Raji (cell line): ENCODE results near the gene PRLHR.

ENCODE experiments used
- POLR2A ChIP-seq: IDR thresholded peaks from 2 replicates; pipeline ENCODE4 v1.6.1; 2011; ENCODE audit warnings: low read depth, low read length, control low read depth; ENCODE audit not compliant: insufficient read depth

Gene PRLHR

DNA sequence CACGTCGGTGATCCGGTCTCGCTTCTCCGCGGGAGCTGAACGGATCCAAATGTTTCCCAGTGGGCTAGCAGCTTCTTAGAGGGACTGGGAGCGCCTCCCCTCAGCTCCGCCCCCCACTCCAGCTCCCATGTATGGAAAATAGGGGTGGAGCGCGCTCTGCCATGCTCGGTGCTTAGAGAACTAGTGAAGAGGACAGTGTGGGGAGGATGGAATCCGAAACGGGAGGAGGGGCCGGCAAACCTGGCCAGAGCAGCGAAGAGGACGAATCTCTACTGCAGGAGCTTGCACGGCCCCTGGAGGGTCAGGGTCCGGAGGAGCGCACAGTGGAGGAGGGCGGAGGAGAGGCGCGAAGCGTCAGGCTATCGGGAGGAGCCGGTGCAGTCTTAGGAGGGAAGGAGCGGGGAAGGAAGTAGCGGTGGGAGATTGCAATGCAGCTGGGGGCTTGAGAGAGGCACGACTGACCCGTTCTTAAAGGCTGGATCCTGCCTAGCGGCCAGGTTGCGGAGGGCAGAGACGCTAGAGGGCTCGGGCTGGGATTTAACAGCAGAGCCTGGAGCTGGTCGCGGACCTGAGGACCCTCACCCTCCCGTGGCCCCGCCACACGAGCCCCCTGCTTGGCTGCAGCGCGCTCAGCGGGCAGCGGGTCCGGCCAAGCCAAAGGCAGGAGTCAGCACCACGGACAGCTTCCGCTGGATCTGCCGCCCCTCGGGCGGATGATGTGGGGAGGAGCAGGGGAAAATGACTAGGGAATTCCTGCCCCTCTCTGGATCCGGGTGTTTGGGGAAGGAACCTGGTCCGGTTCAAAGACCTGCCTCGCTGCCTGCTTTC is at the start of gene PRLHR:
Gene PRLHR, minus strand, starts transcription at position 51 of the 828 bp plus-strand sequence. CDS start 404 bp downstream, outside the sequence.
- no peak for TF ChIP-seq POLR2A

DNA sequence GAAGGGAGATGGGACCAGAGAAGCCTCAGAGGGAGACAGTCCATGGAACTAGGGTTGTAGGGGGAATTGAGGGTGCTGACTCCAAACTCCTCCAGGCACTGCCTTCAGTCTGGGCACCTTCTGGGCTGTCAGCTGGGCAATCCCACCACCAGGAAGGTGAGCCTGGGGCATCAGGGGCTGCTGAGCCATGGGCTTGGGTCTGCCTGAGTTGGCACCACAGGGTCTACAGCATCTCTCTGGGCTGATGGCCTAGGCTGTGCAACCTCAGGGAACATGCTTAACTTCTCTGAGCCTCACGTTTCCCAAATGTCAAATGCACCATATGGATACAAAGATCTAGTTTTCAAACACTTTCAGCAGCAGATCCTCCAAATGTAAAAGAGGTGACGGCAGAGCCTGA is 46.8 kb upstream of the PRLHR start:
- TF ChIP-seq POLR2A = no peak

DNA sequence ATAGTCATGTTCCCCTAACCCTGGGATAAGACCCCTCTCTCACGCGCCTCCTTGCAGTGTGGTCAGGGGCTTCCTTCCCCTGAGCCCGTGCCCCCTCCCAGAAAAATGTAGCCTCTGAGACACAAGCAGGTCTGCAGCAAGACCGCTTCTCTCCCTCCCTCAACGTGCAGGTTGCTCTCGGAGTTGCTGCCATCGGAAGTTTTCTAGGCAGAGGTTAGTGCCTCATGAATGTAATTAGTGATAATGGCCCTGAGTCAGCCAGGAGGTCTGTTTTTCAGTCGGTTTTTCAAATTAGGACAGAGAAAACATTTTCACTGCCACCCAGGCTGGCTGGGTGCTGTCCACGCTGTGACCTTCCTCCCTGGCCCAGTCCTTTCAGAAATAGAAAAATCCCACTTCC is 43.2 kb upstream of the PRLHR start:
- no peak for TF ChIP-seq POLR2A

DNA sequence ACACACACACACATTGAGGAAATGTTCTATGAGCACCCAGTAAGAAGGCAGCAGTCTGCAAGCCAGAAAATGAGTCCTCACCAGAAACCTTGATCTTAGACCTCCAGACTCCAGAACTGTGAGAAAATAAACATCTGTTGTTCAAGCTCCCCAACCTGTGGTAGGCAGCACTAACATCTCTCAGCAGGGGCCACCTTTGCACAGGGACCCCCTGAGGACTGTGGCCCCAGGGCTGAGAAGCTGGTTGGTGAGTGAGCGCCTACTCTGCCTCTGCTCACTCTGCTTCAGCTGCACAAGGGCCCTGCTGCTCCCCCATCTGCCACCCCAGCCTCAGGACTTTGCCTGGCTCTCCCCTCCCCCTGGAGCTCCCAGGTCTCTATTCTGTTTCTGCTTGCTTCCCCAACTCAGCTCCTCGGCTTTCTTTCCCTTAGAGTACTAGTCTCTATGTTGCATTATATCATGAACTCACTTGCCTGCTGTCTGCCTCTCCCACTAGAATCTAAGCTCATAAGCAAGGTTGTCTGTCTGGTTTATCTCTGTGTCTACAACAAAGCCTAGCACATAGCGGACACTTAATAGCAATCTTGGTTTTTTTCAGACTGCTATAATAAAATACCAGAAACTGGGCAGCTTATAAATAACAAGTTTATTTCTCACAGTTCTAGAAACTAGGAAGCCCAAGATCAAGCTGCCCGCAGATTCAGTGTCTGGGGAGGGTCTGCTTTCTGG is 40.4 kb upstream of the PRLHR start:
- TF ChIP-seq POLR2A = no peak

DNA sequence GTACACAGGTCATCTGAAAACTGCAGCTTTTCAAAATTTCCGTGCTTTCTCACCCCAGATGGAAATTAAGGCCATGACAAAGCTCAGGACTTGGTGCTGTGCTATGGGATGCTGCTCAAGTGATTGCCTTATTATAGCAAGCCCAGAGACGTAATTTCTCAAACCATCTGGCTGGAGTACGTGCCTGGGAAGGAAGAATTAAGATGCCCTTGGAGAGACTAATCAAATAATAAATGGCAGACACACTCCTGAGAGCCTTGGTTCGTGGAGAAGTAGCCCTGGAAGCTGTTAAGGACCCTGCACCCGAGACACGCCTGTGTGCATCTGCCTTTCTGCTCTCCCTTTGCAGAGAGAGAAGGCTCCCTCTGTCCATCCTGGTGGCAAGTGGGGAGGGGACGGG is 38.3 kb upstream of the PRLHR start:
- TF ChIP-seq POLR2A = no peak

DNA sequence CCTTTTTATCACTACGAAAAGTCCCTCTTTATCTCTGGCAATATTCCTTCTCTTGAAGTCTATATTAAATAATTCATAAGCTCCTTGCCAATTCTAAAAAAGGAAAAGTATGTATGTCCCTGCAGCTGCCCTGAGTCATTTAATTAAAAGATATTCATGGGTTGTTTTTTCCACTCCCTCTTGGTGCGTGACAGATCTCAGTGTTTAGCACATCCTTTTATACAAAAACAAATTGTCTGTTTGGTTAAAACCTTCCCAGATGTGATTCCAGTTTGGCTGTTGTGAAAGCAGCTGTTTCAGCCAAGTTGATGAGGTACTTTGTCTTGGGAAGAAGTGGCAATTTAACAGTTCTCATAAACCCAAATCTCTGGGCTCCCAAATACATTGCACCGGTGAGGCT is 33.8 kb upstream of the PRLHR start:
- TF ChIP-seq POLR2A = no peak

DNA sequence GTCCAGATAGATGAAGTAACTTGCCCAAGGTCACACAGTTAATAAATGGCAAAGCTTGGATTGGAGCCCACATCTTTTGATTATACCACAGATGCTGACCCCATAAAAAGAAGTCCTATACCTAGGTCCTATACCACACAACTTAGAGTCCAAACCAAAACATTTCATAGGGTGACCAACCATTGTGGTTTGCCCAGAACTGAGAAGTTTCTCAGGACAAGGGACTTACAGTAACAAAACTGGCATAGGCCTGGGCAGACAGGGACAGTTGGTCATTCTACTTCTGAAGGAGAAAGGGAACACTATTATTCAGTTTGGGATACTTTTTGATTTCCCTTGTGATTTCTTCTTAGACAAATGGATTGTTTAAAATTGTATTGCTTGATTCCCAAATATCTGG is 32.9 kb upstream of the PRLHR start:
- no peak for TF ChIP-seq POLR2A

DNA sequence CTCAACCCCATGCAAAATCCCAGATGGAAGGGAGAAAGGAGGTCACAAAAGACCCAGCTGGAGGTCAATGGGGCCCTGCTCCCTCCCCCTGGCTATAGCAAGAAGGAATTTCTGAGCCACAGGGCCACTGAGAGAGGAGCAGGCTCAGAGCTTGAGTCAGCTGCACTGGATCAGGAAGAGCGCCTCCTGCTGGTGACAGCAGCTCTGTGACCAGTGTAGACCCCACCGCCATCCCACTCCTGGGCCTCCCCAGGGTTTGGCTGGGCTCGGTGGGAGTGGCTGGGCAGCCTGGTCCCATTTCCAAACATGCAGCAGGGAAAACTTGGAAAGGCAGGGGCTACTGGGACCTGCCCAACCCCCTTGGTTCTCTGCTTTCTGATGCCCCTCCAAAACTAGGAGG is 31.5 kb upstream of the PRLHR start:
- no peak for TF ChIP-seq POLR2A

DNA sequence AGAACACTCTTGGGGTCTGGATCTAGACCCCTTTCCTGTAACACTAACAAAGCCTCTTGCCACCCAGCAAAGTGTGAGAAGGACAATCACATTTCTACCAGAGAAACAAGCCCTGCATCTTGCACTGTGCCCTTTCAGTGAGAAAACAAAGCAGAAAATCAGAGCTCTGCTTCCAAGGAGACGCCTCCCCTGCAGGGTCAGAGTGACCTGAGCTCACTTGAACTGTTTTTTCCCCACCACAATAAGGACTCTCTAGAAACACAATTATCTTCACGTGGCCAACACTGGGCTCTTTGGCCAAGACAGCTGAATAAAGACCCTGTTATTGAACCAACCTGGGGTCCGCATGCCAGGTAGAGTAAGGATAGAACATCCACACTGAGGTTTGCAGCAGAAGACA is 30.1 kb upstream of the PRLHR start:
- no peak for TF ChIP-seq POLR2A

DNA sequence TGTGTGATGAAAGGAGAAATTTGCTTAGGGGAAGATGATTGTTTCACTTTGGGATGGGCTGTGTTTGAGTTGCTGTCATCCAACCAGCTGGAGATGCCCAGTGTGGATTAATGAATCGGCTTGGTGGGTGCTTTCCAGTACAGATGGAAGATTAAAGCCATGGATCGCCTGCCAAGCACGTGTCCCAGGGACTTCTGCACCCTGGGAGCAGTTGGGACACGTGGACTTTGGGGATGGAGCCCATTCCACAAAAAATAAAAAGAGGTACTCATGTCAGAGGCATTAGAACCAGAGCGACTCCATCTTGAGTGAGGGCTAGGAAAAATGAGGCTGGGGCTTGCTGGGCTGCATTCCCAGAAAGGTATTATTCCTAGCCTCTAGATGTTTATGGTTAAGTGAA is 29.3 kb upstream of the PRLHR start:
- TF ChIP-seq POLR2A = no peak

DNA sequence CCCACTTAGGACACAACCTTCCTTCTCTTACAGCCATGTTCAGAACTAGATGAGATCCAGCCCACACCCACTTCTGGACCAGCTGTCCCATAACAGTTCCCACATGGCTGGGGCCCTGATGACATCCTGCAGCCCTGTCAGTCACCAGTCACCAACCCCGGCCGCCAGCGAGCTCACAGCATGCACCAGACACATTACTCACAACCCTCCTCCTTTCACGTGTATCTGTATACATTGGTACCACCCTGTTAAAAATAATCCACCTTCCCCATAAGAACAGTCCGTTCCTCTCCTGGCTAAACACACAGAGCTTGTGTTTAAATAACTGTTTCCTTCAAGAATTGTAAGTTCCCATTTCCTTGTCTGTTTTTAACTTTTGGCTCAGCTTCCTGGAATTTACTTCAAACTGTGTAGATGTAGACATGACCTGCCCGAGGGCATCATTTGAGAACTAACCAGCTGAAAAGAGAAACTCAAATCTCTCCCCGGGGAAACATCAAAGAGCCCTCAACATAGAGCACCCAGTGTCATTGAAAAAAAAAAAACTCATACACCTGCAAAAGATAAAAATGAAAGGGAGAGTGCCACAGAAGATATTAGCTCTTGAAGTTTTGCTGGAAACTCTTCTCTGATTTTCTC is 26.0 kb upstream of the PRLHR start:
- no peak for TF ChIP-seq POLR2A

DNA sequence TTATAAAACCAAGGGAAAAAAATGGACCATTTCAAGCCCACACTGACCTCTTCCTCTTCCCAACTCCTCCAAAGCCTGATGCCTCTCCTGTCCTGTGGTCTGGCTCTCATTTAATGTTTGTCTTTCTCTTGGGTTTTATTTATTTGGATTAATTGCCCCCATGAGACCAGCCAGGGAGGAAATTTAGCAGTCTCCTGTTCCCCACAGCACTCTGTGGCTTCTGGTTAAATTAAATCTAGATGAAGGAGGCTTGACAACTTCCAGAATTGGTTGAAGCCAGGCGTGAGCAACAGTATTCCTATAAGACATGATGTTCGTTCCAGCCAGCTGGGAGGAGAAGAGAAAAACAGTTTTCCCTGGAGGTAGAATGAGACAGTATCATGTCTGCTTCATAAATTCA is 15.1 kb upstream of the PRLHR start:
- TF ChIP-seq POLR2A = no peak

DNA sequence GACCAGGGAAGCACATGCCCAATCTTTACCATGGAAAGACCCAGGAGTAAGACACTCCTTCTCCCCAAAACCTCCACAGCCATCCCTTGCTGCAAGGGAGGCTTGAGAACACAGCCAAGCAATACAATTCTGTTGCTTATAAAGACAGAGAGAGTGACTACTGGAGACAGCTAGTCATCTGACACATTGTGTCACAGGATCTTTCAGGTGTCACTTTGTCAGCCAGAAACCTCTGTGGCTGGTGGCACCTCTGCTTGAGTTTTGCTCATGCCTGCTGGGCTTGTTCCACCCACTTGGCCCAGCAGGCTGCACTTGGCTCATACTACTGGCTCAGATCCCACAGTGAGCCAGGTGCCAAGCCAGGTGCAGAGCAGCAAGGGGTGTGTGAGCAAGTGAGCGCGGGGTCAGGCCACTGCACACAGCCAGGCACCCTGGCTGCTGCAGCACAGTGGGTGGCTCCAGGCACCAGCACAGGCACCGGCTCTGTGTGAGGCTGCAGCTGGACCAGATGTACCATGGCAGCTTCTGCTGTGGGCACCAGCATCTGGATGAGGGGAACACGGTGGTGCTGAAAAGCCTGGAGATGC is 12.4 kb upstream of the PRLHR start:
- no peak for TF ChIP-seq POLR2A

DNA sequence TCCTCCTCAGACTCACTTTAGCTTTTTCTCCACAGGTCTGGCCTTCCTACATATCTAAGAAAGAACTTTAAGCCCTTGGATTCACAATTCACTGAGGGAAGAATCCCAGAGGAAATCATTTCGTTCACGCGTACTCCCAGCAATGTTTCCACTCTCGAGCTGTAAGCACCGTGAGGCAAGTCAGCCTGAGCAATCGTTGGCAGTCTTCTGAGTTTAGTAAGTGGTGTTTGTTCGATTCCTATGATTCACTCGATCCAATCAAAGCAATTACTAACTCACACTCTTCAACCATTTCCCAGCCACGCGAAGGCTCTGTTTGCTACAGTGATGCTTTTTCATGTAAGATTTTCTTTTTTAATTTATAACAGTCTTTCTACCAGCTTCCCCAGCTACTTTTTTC is 10.2 kb upstream of the PRLHR start:
- no peak for TF ChIP-seq POLR2A

DNA sequence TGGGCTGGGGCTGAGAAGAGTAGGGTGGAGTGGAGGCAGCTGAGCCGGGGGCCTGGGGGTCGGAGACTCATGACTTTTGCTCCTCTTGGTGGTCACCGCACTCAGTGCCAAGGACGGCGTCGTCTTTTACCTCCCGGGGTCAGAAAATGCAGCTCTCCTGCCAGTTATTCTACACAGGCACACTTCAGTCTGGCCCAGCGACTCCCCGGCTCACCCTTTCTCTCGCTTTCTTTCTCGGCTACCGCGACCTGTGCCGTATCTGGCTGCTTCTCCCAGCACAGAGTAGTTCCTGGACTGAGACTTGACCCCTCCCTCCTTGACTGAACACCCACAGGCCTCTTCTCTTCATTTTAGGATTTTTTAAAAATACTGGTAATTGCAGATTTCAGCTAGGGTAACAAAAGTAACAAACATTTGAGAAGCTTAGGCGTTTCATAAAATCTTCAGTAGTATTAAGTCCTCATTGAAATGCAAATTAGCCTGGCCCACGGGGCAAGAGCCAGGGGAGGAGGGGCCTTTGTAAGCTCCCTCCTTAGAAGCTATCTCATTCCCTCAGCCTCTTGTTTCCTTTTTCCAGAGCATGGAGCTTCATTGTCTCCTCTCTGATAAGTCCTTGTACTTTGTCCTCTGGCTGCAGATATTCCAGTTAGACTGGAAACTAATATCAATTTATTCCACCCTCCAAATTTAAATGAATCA is 1.1 kb upstream of the PRLHR start:
- no peak for TF ChIP-seq POLR2A
